Measurements from ENCODE around the gene GFAP.

DNA sequence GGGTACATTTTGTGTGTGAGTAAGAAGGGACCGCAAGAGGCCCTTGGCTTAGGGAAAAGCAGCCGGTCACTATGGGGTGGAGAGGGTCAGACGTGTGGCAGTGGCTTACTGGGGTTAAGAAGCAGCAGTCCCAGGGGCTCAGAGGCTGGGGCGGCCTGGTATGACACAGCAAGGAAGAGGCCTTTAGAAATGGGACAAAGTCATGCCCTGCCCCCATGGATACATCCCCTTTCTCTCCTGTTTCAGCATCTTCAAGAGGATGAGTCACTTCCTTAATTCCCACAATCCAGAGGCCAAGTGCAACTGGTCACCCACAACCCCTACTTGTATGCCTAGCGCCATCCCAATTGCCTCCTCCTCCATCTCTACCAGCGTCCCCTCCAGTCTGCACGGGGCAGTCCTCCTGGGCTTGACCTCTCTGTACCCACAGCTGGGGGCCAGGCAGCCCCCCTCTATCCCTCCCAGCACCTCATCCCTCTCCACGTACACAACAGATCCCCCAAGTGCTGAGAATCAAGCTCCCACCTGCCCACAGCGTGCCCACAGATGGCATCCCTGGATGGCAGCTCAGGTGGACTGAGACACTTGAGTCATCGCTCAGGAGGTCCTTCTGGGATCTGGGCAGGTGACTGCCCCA, 9.2 kb downstream of the GFAP start:
- TF ChIP-seq, protein P1, sequence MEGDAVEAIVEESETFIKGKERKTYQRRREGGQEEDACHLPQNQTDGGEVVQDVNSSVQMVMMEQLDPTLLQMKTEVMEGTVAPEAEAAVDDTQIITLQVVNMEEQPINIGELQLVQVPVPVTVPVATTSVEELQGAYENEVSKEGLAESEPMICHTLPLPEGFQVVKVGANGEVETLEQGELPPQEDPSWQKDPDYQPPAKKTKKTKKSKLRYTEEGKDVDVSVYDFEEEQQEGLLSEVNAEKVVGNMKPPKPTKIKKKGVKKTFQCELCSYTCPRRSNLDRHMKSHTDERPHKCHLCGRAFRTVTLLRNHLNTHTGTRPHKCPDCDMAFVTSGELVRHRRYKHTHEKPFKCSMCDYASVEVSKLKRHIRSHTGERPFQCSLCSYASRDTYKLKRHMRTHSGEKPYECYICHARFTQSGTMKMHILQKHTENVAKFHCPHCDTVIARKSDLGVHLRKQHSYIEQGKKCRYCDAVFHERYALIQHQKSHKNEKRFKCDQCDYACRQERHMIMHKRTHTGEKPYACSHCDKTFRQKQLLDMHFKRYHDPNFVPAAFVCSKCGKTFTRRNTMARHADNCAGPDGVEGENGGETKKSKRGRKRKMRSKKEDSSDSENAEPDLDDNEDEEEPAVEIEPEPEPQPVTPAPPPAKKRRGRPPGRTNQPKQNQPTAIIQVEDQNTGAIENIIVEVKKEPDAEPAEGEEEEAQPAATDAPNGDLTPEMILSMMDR (IDR thresholded peaks at IDR 0.05), result no peak
- no peak for TF ChIP-seq POLR2A (IDR thresholded peaks at IDR 0.05)
